ENCODE measurements around the gene TSHR.

- TF ChIP-seq CTCF (IDR thresholded peaks at IDR 0.05) (no peak), POLR2A (IDR thresholded peaks at IDR 0.05) (no peak)
Observed at GRCh38 chr14:81113176-81113575, 157.8 kb downstream of the TSHR start.
